ENCODE data around the gene GLT8D2. TPM values are rescaled to one million over a fixed set of nuclear protein-coding genes. Genes with fewer than 3 reads are reported as not detected.

The GLT8D2 gene
- total and polyA plus RNA-seq, 2 of the 13 experiments (the other 11 are each of a cell fraction or from before 2014, with no cell fraction given) = not detected

DNA sequence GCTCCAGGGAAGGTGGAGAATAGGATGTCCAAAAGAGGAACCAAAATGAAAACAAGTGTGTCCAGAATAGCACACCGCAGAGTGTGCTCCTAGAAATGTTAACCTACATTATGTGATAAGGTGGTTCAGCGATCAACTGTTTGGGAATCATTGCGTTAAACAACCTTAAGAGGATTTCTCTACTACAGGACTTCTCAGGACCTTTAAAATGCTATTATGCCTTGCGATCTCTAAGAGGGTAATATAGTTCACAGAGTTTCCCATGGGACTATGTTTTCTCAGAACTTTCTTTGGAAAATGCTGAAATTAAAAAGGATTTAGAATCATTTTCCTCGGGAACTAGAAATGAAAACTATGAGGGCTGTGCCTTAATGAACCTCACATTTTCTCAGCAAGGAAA is 1.8 kb downstream of the GLT8D2 start (continued):
- TF ChIP-seq, protein P1, sequence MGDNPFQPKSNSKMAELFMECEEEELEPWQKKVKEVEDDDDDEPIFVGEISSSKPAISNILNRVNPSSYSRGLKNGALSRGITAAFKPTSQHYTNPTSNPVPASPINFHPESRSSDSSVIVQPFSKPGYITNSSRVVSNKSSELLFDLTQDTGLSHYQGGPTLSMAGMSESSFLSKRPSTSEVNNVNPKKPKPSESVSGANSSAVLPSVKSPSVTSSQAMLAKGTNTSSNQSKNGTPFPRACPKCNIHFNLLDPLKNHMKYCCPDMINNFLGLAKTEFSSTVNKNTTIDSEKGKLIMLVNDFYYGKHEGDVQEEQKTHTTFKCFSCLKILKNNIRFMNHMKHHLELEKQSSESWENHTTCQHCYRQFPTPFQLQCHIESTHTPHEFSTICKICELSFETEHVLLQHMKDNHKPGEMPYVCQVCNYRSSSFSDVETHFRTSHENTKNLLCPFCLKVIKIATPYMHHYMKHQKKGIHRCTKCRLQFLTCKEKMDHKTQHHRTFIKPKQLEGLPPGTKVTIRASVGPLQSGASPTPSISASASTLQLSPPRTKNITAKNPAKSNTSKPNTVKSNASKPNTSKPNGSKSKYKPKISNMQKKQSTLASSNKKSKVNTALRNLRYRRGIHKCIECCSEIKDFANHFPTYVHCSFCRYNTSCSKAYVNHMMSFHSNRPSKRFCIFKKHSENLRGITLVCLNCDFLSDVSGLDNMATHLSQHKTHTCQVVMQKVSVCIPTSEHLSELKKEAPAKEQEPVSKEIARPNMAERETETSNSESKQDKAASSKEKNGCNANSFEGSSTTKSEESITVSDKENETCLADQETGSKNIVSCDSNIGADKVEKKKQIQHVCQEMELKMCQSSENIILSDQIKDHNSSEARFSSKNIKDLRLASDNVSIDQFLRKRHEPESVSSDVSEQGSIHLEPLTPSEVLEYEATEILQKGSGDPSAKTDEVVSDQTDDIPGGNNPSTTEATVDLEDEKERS (CRISPR knock-in tag; IDR thresholded peaks at IDR 0.05) = no peak
- TF ChIP-seq ZNF282 (IDR thresholded peaks at IDR 0.05; ENCODE audit: partially characterized antibody) (no peak), RELA (CRISPR knock-in tag; IDR thresholded peaks at IDR 0.05) (no peak), ZNF33A (CRISPR knock-in tag; IDR thresholded peaks at IDR 0.05; ENCODE audit: borderline replicate concordance) (no peak), NFIB (CRISPR knock-in tag; IDR thresholded peaks at IDR 0.05; ENCODE audit: borderline replicate concordance) (no peak), SOX13 (IDR thresholded peaks at IDR 0.05) (no peak), SOX13 (CRISPR knock-in tag; conservative IDR thresholded peaks at IDR 0.05 in 1 of 2, IDR thresholded peaks at IDR 0.05 in 1 of 2) (no peak)
- TF ChIP-seq, protein P2, sequence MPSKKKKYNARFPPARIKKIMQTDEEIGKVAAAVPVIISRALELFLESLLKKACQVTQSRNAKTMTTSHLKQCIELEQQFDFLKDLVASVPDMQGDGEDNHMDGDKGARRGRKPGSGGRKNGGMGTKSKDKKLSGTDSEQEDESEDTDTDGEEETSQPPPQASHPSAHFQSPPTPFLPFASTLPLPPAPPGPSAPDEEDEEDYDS (CRISPR knock-in tag; IDR thresholded peaks at IDR 0.05) = no peak
- TF ChIP-seq, protein P3, sequence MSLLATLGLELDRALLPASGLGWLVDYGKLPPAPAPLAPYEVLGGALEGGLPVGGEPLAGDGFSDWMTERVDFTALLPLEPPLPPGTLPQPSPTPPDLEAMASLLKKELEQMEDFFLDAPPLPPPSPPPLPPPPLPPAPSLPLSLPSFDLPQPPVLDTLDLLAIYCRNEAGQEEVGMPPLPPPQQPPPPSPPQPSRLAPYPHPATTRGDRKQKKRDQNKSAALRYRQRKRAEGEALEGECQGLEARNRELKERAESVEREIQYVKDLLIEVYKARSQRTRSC (CRISPR knock-in tag; IDR thresholded peaks at IDR 0.05; ENCODE audit: low read depth) = no peak
- TF ChIP-seq, protein P4, sequence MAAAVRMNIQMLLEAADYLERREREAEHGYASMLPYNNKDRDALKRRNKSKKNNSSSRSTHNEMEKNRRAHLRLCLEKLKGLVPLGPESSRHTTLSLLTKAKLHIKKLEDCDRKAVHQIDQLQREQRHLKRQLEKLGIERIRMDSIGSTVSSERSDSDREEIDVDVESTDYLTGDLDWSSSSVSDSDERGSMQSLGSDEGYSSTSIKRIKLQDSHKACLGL (CRISPR knock-in tag; IDR thresholded peaks at IDR 0.05) = no peak
